Measurements from ENCODE around the gene TMEM253.

DNA sequence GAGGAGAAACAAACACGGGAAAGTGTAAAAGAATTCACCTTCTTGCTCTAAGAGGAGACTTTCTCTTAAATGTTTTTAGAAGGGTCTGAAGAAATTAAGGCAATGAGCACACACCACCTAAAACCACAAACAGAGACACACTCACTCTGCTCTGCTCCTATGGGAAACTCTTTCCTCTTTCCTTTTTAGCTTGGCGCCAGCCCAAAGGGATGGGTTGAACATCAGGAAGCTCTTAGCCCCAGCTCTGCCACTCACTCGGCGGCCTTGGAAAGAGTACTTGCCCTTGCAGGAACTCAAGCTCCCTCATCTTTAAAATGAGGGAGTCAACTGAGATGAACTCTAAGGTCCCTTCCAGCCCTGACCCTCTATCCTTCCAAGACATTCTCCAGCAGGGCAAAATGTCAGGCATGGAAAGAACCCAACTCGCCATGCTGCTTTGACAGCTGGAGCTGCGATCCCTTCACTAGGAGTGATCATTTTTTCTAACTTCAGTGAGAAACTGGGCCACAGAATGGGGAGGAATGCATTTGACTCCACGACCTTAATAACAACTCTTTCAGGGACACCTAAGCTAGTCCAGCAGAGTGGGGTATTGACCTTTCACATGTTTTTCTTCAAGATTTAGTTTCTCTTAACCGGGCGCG, 44.2 kb upstream of the TMEM253 start:
- TF ChIP-seq CTCF (conservative IDR thresholded peaks at IDR 0.05; ENCODE audit: low read depth, low read length) (no peak), EZH2 (IDR thresholded peaks at IDR 0.05; ENCODE audit: borderline replicate concordance, low read depth, low read length, poor library complexity, severe bottlenecking) (no peak)

All from A673 (cell line).